ENCODE measurements around the gene KCNQ2.

- TF ChIP-seq CTCF (conservative IDR thresholded peaks at IDR 0.05): no peak
- TF ChIP-seq ZFX (IDR thresholded peaks at IDR 0.05): no peak
Observed at GRCh38 chr20:63394920-63395455, 77.5 kb downstream of the KCNQ2 start.
